ENCODE data around the gene UTF1.

UTF1 gene

DNA sequence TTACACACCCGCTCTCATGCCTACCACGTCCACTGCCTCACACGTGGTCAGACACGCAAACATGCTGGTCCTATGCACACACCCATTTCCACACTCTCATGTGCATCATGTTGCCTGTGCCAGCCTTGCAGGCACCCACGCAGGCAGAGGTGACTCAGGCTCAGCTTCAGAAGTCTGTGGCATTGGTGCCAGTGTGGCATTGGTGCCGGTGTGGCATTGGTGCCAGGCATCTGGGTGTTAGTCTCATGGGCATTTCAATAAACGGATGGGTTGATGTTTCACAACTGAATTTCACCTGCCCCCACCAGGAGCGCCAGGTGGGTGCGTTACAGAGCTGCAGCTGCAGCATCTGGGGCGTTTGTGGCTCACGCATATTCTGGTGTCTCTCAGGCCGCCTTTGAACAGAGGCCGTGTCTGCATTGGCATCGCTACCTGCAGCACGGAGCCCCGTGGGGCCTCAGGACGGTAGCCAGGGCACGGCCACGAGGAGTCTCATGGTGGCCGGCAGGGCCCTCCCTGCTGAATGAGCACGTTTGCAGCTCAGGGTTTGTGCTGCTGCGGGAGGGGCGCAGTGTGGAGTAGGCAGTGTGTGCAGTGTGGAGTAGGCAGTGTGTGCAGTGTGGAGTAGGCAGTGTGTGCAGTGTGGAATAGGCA, 45.3 kb upstream of the UTF1 start:
- H3K79me1 ChIP-seq (ENCODE audit: low read length): no peaks in the 10 kb centered on the region
- no peaks in the 10 kb centered on the region for H3K27me3 ChIP-seq (ENCODE audit: insufficient read depth, low read length, poor library complexity)
- H4K5ac ChIP-seq (ENCODE audit: low read length): no peak overlapping the region
- no peak overlapping the region for H3K9ac ChIP-seq (ENCODE audit: low read length)
- no peak overlapping the region for H3K23ac ChIP-seq (ENCODE audit: low read length)
- no peak overlapping the region for H2BK5ac ChIP-seq (ENCODE audit: low read length)
- no peak overlapping the region for H4K8ac ChIP-seq (ENCODE audit: low read depth, low read length)
- no peak overlapping the region for H2BK15ac ChIP-seq (replicated peaks; ENCODE audit: low read depth)
- no peak overlapping the region for H3K4me2 ChIP-seq (ENCODE audit: low read length)
- H3K4ac ChIP-seq (ENCODE audit: low read depth, low read length): no peak overlapping the region
- H2AK5ac ChIP-seq (ENCODE audit: low read length): no peak overlapping the region
- H3K56ac ChIP-seq (ENCODE audit: low read length): no peak overlapping the region
- H2BK120ac ChIP-seq (ENCODE audit: low read depth, low read length): no peak overlapping the region
- H3K4me3 ChIP-seq (ENCODE audit: low read length): no peak overlapping the region
- no peaks in the 10 kb centered on the region for H3K36me3 ChIP-seq (ENCODE audit: control insufficient read depth, insufficient read depth, low read length)
- no peak for DNase-seq
- no peak overlapping the region for H3K18ac ChIP-seq (ENCODE audit: low read length)
- H3K27ac ChIP-seq (ENCODE audit: low read depth, low read length): no peak overlapping the region
- no CpG with 5 or more reads among the region's 23 CpGs for WGBS (ENCODE audit: extremely low coverage, insufficient coverage, low lambda C conversion rate)
- no peaks in the 10 kb centered on the region for H3K79me2 ChIP-seq (ENCODE audit: control insufficient read depth, insufficient read depth, low read length)
- H3K4me1 ChIP-seq (ENCODE audit: control insufficient read depth, low read depth, low read length): no peaks in the 10 kb centered on the region

DNA sequence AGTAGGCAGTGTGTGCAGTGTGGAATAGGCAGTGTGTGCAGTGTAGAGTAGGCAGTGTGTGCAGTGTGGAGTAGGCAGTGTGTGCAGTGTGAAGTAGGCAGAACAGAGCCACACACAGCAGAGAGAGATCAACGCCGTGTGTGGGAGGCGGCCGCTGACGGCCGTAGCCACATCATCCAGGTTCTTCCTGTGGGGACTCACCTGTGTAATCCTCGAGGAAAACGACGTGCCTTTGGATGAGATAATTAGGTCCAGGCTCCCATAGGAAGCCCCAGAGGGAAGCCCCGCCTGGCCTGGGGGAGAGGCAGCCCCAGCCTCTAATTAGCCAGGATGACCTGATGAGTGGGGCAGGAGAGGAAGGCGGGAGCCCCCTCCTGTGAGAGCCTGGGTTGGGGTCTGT, 44.6 kb upstream of the UTF1 start:
- Histone ChIP-seq H3K4me1 (ENCODE audit: control insufficient read depth, low read depth, low read length) (no peaks in the 10 kb centered on the region), H3K36me3 (ENCODE audit: control insufficient read depth, insufficient read depth, low read length) (no peaks in the 10 kb centered on the region), H3K4me3 (ENCODE audit: low read length) (no peak overlapping the region), H3K4me2 (ENCODE audit: low read length) (no peak overlapping the region), H3K79me1 (ENCODE audit: low read length) (no peaks in the 10 kb centered on the region), H2BK15ac (replicated peaks; ENCODE audit: low read depth) (no peak overlapping the region), H3K4ac (ENCODE audit: low read depth, low read length) (no peak overlapping the region), H4K5ac (ENCODE audit: low read length) (no peak overlapping the region), H3K27ac (ENCODE audit: low read depth, low read length) (no peak overlapping the region), H3K79me2 (ENCODE audit: control insufficient read depth, insufficient read depth, low read length) (no peaks in the 10 kb centered on the region), H2BK120ac (ENCODE audit: low read depth, low read length) (no peak overlapping the region), H2BK5ac (ENCODE audit: low read length) (no peak overlapping the region), H3K9ac (ENCODE audit: low read length) (no peak overlapping the region), H3K27me3 (ENCODE audit: insufficient read depth, low read length, poor library complexity) (no peaks in the 10 kb centered on the region), H2AK5ac (ENCODE audit: low read length) (no peak overlapping the region), H3K56ac (ENCODE audit: low read length) (no peak overlapping the region), H3K18ac (ENCODE audit: low read length) (no peak overlapping the region), H4K8ac (ENCODE audit: low read depth, low read length) (no peak overlapping the region), H3K23ac (ENCODE audit: low read length) (no peak overlapping the region)
- DNase-seq: no peak
- no CpG with 5 or more reads among the region's 11 CpGs for WGBS (ENCODE audit: extremely low coverage, insufficient coverage, low lambda C conversion rate)

DNA sequence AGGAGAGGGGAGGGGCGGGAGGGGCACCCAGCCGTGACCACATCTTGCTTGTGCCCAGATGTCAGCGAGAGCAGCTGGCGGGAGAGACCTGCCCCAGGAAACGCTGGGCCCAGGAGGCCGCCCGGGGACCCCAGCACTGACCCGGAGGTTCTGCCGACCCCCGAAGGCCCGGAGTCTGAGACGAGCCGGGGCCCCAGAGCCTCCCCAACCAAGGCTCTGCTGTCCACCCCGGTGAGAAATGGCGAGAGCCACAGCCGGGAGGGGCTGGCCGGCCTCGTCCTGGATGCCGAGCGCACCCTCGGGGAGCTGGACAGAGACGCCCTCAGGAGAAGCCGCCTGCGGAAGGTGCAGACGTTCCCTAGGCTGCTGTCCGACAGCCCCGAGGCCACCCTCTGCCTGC, 44.1 kb upstream of the UTF1 start:
- Histone ChIP-seq H3K4ac (ENCODE audit: low read depth, low read length) (no peak overlapping the region), H3K23ac (ENCODE audit: low read length) (no peak overlapping the region), H3K79me2 (ENCODE audit: control insufficient read depth, insufficient read depth, low read length) (no peaks in the 10 kb centered on the region), H4K5ac (ENCODE audit: low read length) (no peak overlapping the region), H3K4me2 (ENCODE audit: low read length) (no peak overlapping the region), H2BK15ac (replicated peaks; ENCODE audit: low read depth) (no peak overlapping the region), H3K9ac (ENCODE audit: low read length) (no peak overlapping the region), H3K18ac (ENCODE audit: low read length) (no peak overlapping the region), H3K79me1 (ENCODE audit: low read length) (no peaks in the 10 kb centered on the region), H3K27ac (ENCODE audit: low read depth, low read length) (no peak overlapping the region), H4K8ac (ENCODE audit: low read depth, low read length) (no peak overlapping the region), H3K4me3 (ENCODE audit: low read length) (no peak overlapping the region), H2AK5ac (ENCODE audit: low read length) (no peak overlapping the region), H2BK5ac (ENCODE audit: low read length) (no peak overlapping the region), H3K27me3 (ENCODE audit: insufficient read depth, low read length, poor library complexity) (no peaks in the 10 kb centered on the region), H2BK120ac (ENCODE audit: low read depth, low read length) (no peak overlapping the region), H3K4me1 (ENCODE audit: control insufficient read depth, low read depth, low read length) (no peaks in the 10 kb centered on the region), H3K36me3 (ENCODE audit: control insufficient read depth, insufficient read depth, low read length) (no peaks in the 10 kb centered on the region), H3K56ac (ENCODE audit: low read length) (no peak overlapping the region)
- no peak for DNase-seq
- no CpG with 5 or more reads among the region's 27 CpGs for WGBS (ENCODE audit: extremely low coverage, insufficient coverage, low lambda C conversion rate)

DNA sequence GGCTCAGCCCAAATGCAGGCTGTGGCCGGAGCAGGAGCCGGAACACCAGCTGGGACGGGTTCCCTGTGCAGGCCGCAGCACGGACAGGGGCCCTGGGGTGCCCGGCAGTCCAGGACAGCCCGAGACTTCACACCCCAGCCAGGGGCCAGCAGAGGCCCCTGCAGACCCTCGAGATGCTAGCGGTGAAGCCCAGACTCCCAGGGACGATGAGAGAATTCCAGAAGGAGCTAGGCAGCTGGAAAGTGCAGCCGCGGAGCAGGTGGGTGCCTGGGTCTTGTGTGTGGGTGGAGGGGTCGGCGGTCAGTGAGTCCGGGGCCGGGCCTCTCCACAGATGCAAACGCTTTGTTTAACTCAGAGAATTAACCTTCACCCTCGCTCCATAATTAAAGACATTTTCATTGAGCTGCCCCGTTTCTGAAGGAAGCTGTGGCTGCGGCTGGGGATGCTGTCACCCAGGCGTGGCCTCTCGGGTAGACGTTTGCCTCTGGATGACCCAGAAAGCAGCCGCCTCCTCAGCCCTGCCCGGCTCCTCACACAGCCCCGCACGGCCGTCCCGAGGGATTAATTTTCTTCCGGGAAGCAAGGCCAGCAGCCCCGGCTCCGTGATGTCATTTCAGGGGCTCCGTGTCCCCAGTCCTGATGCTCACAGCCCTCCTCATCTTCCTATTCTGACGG, 43.5 kb upstream of the UTF1 start:
- H3K18ac ChIP-seq (ENCODE audit: low read length): no peak overlapping the region
- no peak overlapping the region for H2BK5ac ChIP-seq (ENCODE audit: low read length)
- H4K8ac ChIP-seq (ENCODE audit: low read depth, low read length): no peak overlapping the region
- no peak overlapping the region for H3K56ac ChIP-seq (ENCODE audit: low read length)
- H3K4me3 ChIP-seq (ENCODE audit: low read length): no peak overlapping the region
- no peaks in the 10 kb centered on the region for H3K79me1 ChIP-seq (ENCODE audit: low read length)
- H3K4me2 ChIP-seq (ENCODE audit: low read length): no peak overlapping the region
- H3K36me3 ChIP-seq (ENCODE audit: control insufficient read depth, insufficient read depth, low read length): no peaks in the 10 kb centered on the region
- H3K9ac ChIP-seq (ENCODE audit: low read length): no peak overlapping the region
- H3K23ac ChIP-seq (ENCODE audit: low read length): no peak overlapping the region
- H2BK120ac ChIP-seq (ENCODE audit: low read depth, low read length): no peak overlapping the region
- H2AK5ac ChIP-seq (ENCODE audit: low read length): no peak overlapping the region
- H3K27ac ChIP-seq (ENCODE audit: low read depth, low read length): no peak overlapping the region
- H3K79me2 ChIP-seq (ENCODE audit: control insufficient read depth, insufficient read depth, low read length): no peaks in the 10 kb centered on the region
- H3K27me3 ChIP-seq (ENCODE audit: insufficient read depth, low read length, poor library complexity): no peaks in the 10 kb centered on the region
- DNase-seq: no peak
- H3K4ac ChIP-seq (ENCODE audit: low read depth, low read length): no peak overlapping the region
- no peaks in the 10 kb centered on the region for H3K4me1 ChIP-seq (ENCODE audit: control insufficient read depth, low read depth, low read length)
- WGBS (ENCODE audit: extremely low coverage, insufficient coverage, low lambda C conversion rate): no CpG with 5 or more reads among the region's 34 CpGs
- no peak overlapping the region for H2BK15ac ChIP-seq (replicated peaks; ENCODE audit: low read depth)
- H4K5ac ChIP-seq (ENCODE audit: low read length): no peak overlapping the region

DNA sequence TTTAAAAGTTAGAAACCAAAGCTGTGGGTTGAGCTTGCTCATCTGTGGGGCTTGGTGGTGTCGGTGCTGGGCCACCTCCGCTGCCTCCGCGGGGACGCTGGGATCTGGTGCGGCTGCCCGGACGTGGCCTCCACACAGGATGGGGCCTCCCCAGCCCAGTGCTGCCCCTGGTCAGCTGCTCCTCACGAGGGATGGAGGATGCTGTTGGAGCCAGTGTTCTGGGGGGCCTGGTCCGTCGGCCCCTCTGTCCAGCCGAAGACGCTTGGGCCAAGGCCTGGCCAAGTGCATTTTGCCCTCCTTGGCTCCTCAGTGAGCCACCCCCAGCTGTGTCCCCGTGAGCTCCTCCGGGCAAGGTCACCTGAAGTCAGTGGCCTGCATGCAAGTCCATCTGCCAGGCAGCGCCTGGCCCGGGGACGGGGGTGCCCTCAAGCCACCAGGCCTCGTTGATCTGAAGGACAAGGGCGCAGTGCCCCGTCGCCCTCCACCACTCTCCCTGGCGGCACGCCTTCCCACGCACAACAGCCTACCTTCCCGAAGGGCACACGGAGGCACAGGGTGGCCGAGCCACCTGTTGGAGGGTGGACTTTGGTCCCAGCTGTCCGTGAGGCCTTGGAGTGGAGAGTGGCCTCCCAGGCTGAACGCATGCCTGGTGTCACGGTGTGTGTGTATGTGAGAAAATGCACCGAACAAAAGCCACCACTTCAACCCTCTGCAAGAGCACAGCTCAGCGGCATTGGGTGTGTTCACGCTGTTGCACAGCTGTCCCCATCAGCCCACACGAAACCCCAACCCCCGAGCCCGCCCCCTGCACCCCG, 42.7 kb upstream of the UTF1 start:
- Histone ChIP-seq H3K56ac (ENCODE audit: low read length) (no peak overlapping the region), H3K4ac (ENCODE audit: low read depth, low read length) (no peak overlapping the region), H3K4me1 (ENCODE audit: control insufficient read depth, low read depth, low read length) (no peaks in the 10 kb centered on the region), H3K36me3 (ENCODE audit: control insufficient read depth, insufficient read depth, low read length) (no peaks in the 10 kb centered on the region), H3K23ac (ENCODE audit: low read length) (no peak overlapping the region), H4K8ac (ENCODE audit: low read depth, low read length) (no peak overlapping the region), H3K4me2 (ENCODE audit: low read length) (no peak overlapping the region), H3K79me1 (ENCODE audit: low read length) (no peaks in the 10 kb centered on the region), H2BK15ac (replicated peaks; ENCODE audit: low read depth) (no peak overlapping the region), H4K5ac (ENCODE audit: low read length) (no peak overlapping the region), H2BK120ac (ENCODE audit: low read depth, low read length) (no peak overlapping the region), H3K9ac (ENCODE audit: low read length) (no peak overlapping the region), H2BK5ac (ENCODE audit: low read length) (no peak overlapping the region), H3K27me3 (ENCODE audit: insufficient read depth, low read length, poor library complexity) (no peaks in the 10 kb centered on the region), H3K4me3 (ENCODE audit: low read length) (no peak overlapping the region), H3K79me2 (ENCODE audit: control insufficient read depth, insufficient read depth, low read length) (no peaks in the 10 kb centered on the region), H2AK5ac (ENCODE audit: low read length) (no peak overlapping the region), H3K27ac (ENCODE audit: low read depth, low read length) (no peak overlapping the region), H3K18ac (ENCODE audit: low read length) (no peak overlapping the region)
- WGBS (ENCODE audit: extremely low coverage, insufficient coverage, low lambda C conversion rate): no CpG with 5 or more reads among the region's 38 CpGs
- DNase-seq: no peak

Data from mesendoderm (in vitro differentiated cells).